ENCODE measurements around the gene SCYL1. TPM values are rescaled to one million over a fixed set of nuclear protein-coding genes. Genes with fewer than 3 reads are reported as not detected.

SCYL1 gene
- total RNA-seq, 2 experiments from 2014 or later = 57.4 to 60.7 TPM

GRCh38 chr11:65497141-65498041, 27.5 kb upstream of the SCYL1 start:
- H3K27ac ChIP-seq (ENCODE audit: low read depth in 1 of 2, low read length in 2 of 2) = peak overlapping the region; percentile 96 to 99
- no peaks in the 10 kb centered on the region for H3K9me3 Mint-ChIP-seq
- DNase-seq = peak; percentile 95 to 99 (median 98)
- TF ChIP-seq CTCF (IDR thresholded peaks at IDR 0.05) = no peak
- H3K27me3 Mint-ChIP-seq = no peaks in the 10 kb centered on the region
- no peak overlapping the region for H3K27ac Mint-ChIP-seq
- peaks cover 28% of the 10 kb centered on the region for H3K4me1 Mint-ChIP-seq (ENCODE audit: low read depth)
- peaks cover 33% of the 10 kb centered on the region for H3K4me1 ChIP-seq (ENCODE audit: insufficient read depth, low read length)
- ATAC-seq (ENCODE audit: poor library complexity) = peak; percentile 78
- CTCF ChIA-PET = interaction anchor here (0.6 to 5.1 kb wide), 11 partner anchors 8 to 115 kb away, joined by 3 to 40 read pairs (median 7); partner anchors contain the start of genes NEAT1 and SLC25A45
- no peaks in the 10 kb centered on the region for H3K9me3 ChIP-seq (ENCODE audit: control insufficient read depth in 1 of 2, insufficient read depth in 1 of 2, low read length in 2 of 2)
- no peaks in the 10 kb centered on the region for H3K36me3 Mint-ChIP-seq (ENCODE audit: low read depth)
- H3K4me3 Mint-ChIP-seq = no peak overlapping the region
- H3K27me3 ChIP-seq (ENCODE audit: control insufficient read depth in 1 of 2, insufficient read depth in 2 of 2, low read length in 2 of 2) = no peaks in the 10 kb centered on the region
- POLR2A ChIA-PET = interaction anchor here (0.5 to 15.9 kb wide), 78 partner anchors 10 to 1915 kb away, joined by 3 to 3042 read pairs (median 6); partner anchors contain the start of genes BATF2, CAPN1, CCDC85B and CDC42EP2
- intact Hi-C loops (cut with DNase I, micrococcal nuclease) = loop anchor here (1.0 to 2.0 kb wide), 7 partner anchors 9 to 75 kb away; partner anchors contain the start of gene NEAT1 (in 1 of the 2)
- H3K4me3 ChIP-seq (ENCODE audit: low read length) = peak overlapping the region; percentile 73
- H3K36me3 ChIP-seq (ENCODE audit: insufficient read depth, low read length) = peaks cover 26% of the 10 kb centered on the region

DNA sequence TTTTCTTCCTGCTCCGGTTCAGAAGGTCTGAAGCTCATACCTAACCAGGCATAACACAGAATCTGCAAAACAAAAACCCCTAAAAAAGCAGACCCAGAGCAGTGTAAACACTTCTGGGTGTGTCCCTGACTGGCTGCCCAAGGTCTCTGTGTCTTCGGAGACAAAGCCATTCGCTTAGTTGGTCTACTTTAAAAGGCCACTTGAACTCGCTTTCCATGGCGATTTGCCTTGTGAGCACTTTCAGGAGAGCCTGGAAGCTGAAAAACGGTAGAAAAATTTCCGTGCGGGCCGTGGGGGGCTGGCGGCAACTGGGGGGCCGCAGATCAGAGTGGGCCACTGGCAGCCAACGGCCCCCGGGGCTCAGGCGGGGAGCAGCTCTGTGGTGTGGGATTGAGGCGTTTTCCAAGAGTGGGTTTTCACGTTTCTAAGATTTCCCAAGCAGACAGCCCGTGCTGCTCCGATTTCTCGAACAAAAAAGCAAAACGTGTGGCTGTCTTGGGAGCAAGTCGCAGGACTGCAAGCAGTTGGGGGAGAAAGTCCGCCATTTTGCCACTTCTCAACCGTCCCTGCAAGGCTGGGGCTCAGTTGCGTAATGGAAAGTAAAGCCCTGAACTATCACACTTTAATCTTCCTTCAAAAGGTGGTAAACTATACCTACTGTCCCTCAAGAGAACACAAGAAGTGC, 26.7 kb upstream of the SCYL1 start:
- DNase-seq (peak; percentile 45 to 85 (median 59)), ATAC-seq (ENCODE audit: poor library complexity) (peak; percentile 19)
- TF ChIP-seq CTCF (IDR thresholded peaks at IDR 0.05) = no peak
- H3K4me1 ChIP-seq (ENCODE audit: insufficient read depth, low read length) = peaks cover 31% of the 10 kb centered on the region
- no peaks in the 10 kb centered on the region for H3K27me3 ChIP-seq (ENCODE audit: control insufficient read depth in 1 of 2, insufficient read depth in 2 of 2, low read length in 2 of 2)
- Mint-ChIP-seq H3K4me3 (no peak overlapping the region), H3K36me3 (ENCODE audit: low read depth) (no peaks in the 10 kb centered on the region), H3K27ac (no peak overlapping the region), H3K4me1 (ENCODE audit: low read depth) (peaks cover 27% of the 10 kb centered on the region), H3K27me3 (no peaks in the 10 kb centered on the region), H3K9me3 (no peaks in the 10 kb centered on the region)
- H3K36me3 ChIP-seq (ENCODE audit: insufficient read depth, low read length) = peaks cover 34% of the 10 kb centered on the region
- peak overlapping the region; percentile 96 to 99 for H3K27ac ChIP-seq (ENCODE audit: low read depth in 1 of 2, low read length in 2 of 2)
- intact Hi-C loops (cut with DNase I, micrococcal nuclease) = loop anchor here in 1 of 2 experiments (1.0 kb wide), 1 partner anchor 76 kb away; the partner anchor contains the start of gene NEAT1
- ChIA-PET CTCF (interaction anchor here (1.1 to 5.1 kb wide), 13 partner anchors 11 to 116 kb away, joined by 3 to 40 read pairs (median 7); partner anchors contain the start of genes NEAT1 and SLC25A45), POLR2A (interaction anchor here (0.7 to 15.9 kb wide), 90 partner anchors 10 to 1938 kb away, joined by 3 to 3042 read pairs (median 6); partner anchors contain the start of genes CAPN1, CCDC85B, CDC42EP2 and CFL1)
- H3K4me3 ChIP-seq (ENCODE audit: low read length) = peak overlapping the region; percentile 73
- no peaks in the 10 kb centered on the region for H3K9me3 ChIP-seq (ENCODE audit: control insufficient read depth in 1 of 2, insufficient read depth in 1 of 2, low read length in 2 of 2)

GRCh38 chr11:65498727-65498976, 26.2 kb upstream of the SCYL1 start:
- no peaks in the 10 kb centered on the region for H3K9me3 Mint-ChIP-seq
- peak overlapping the region; percentile 73 for H3K4me3 ChIP-seq (ENCODE audit: low read length)
- H3K27ac ChIP-seq (ENCODE audit: low read depth in 1 of 2, low read length in 2 of 2) = peak overlapping the region; percentile 96 to 99
- intact Hi-C loops (cut with DNase I, micrococcal nuclease) = loop anchor here in 1 of 2 experiments (1.0 kb wide), 1 partner anchor 76 kb away; the partner anchor contains the start of gene NEAT1
- ChIA-PET POLR2A (interaction anchor here (0.7 to 15.9 kb wide), 67 partner anchors 9 to 1937 kb away, joined by 3 to 3042 read pairs (median 7); partner anchors contain the start of genes CCDC85B, CDC42EP2, CFL1 and DPF2), CTCF (interaction anchor here (1.1 to 5.1 kb wide), 10 partner anchors 11 to 116 kb away, joined by 3 to 40 read pairs (median 6); partner anchors contain the start of genes NEAT1 and SLC25A45)
- H3K4me1 ChIP-seq (ENCODE audit: insufficient read depth, low read length) = peaks cover 31% of the 10 kb centered on the region
- H3K36me3 Mint-ChIP-seq (ENCODE audit: low read depth) = no peaks in the 10 kb centered on the region
- H3K27ac Mint-ChIP-seq = no peak overlapping the region
- no peak for TF ChIP-seq CTCF (IDR thresholded peaks at IDR 0.05)
- H3K36me3 ChIP-seq (ENCODE audit: insufficient read depth, low read length) = peaks cover 39% of the 10 kb centered on the region
- ATAC-seq (ENCODE audit: poor library complexity) (no peak), DNase-seq (no peak)
- H3K27me3 ChIP-seq (ENCODE audit: control insufficient read depth in 1 of 2, insufficient read depth in 2 of 2, low read length in 2 of 2) = no peaks in the 10 kb centered on the region
- no peaks in the 10 kb centered on the region for H3K27me3 Mint-ChIP-seq
- no peak overlapping the region for H3K4me3 Mint-ChIP-seq
- peaks cover 29% of the 10 kb centered on the region for H3K4me1 Mint-ChIP-seq (ENCODE audit: low read depth)
- peaks cover 0 to 3% of the 10 kb centered on the region in 2 experiments for H3K9me3 ChIP-seq (ENCODE audit: control insufficient read depth in 1 of 2, insufficient read depth in 1 of 2, low read length in 2 of 2)

All from CD4-positive, alpha-beta T cell (primary cell).